Stimulated activated CD8-positive, alpha-beta memory T cell treated with anti-CD3 and anti-CD28 coated beads, Interleukin-15, amount 100 ng/mL, for 24 hours (primary cell): ENCODE results near the gene MYOD1.

Experiments
- DNase-seq: peaks from one replicate; pipeline ENCODE4 v3.0.0-alpha.2; 2020; ENCODE audit warnings: low read depth

Gene MYOD1

DNA sequence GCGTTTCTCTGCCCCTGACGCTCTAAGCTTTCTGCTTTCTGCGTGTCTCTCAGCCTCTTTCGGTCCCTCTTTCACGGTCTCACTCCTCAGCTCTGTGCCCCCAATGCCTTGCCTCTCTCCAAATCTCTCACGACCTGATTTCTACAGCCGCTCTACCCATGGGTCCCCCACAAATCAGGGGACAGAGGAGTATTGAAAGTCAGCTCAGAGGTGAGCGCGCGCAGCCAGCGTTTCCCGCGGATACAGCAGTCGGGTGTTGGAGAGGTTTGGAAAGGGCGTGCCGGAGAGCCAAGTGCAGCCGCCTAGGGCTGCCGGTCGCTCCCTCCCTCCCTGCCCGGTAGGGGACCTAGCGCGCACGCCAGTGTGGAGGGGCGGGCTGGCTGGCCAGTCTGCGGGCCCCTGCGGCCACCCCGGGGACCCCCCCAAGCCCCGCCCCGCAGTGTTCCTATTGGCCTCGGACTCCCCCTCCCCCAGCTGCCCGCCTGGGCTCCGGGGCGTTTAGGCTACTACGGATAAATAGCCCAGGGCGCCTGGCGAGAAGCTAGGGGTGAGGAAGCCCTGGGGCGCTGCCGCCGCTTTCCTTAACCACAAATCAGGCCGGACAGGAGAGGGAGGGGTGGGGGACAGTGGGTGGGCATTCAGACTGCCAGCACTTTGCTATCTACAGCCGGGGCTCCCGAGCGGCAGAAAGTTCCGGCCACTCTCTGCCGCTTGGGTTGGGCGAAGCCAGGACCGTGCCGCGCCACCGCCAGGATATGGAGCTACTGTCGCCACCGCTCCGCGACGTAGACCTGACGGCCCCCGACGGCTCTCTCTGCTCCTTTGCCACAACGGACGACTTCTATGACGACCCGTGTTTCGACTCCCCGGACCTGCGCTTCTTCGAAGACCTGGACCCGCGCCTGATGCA, at the start of gene MYOD1:
Gene MYOD1, plus strand, starts transcription at position 544 of the 910 bp plus-strand sequence. Its CDS starts 212 bp downstream, at position 756.
- no peak for DNase-seq

GRCh38 chr11:17672469-17672868, 46.9 kb upstream of the MYOD1 start:
- no peak for DNase-seq

GRCh38 chr11:17673951-17674350, 45.4 kb upstream of the MYOD1 start:
- no peak for DNase-seq

GRCh38 chr11:17682848-17683247, 36.5 kb upstream of the MYOD1 start:
- DNase-seq = no peak

DNA sequence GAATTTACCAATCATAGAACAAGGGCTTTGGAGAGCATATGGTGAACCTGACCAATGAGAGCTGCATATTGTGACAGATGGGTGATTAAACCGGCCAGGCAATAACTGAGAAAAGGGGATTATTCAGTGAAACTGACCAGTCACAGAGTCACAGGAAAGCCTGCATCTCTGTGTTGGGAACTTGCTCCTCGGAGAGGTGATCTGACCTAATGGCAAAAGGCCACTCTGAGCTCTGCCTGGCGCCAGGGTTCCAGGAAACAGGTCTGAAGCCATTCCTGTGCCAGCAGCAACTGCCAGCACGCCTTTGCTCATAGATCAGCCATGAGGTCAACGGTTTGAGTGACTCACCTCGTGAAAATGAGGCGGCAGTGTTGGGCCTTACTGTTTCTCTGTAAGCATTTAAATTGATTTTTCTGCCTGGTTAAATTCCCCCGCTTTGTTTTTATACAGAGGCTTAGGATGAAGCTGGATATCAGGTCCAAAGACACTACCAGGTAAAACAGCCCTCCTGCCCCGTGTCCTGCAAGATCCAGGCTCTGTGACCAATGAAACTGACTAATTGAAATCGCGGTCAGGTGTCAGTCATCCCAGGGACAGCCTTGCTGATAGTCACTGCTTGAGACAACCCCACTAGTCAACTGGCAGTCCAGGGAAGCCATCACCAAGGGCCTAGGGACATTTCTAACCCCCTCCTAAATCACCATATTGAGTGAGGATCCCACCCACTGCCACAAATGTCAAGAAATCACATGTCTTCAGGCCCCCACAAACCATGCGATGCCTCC, 35.8 kb upstream of the MYOD1 start:
- no peak for DNase-seq

DNA sequence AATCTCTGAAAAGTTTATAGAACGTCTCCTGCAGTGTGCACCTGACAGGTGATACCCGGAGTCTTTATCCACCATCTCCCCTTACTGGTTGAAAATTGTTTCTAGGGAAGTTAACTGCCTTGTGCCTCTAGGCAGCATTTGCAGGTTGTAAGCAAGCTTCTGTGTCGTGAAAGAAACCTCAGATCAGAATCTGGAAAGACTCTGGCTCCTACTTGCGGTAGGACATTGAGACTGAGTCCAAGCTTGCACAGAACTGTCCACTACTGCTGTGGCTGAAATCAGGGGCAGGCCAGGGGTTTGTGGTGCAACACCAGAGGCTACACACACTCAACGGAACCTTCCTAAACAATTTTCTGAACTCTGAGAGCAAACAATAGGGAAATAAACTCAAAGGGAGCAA, 34.8 kb upstream of the MYOD1 start:
- no peak for DNase-seq

DNA sequence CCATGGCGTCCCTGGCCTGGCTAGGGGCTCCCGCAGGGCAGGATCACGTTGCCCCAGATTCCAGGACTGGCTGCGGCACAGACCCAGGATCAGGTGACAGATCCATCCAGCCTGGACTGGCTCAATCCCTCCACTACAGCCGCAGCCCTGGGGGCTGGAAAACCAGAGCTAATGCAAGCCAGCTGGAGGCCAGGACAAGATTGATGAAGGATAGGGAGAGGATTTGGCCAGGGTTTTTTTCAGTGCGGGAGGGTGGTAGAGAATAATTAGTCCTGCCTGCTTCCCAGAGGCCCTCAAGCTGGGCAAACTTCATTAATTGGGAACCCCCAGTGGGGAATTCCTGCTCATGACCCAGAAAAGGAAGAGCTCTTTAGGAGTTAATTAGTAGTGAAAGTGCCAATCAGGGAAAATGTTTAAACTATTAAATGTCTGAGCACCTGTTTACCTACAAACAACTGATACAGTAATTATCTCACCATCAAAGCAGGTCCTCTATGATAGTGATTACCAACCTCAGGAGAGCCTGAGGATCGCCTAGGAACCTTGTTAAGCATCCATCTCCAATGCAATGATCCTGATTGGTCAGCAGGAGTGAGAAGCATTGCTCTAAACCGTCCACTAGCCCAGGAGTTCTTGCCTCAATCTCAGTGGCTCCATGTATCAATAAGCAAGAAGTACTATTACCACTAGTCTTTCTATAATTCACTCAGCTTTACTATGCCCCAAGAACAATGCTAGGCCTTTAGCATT, 33.0 kb upstream of the MYOD1 start:
- no peak for DNase-seq

- DNase-seq = no peak
These were observed 31.3 kb upstream of the MYOD1 start for GRCh38 chr11:17687946-17688670.

GRCh38 chr11:17691550-17691949, 27.8 kb upstream of the MYOD1 start:
- no peak for DNase-seq

DNA sequence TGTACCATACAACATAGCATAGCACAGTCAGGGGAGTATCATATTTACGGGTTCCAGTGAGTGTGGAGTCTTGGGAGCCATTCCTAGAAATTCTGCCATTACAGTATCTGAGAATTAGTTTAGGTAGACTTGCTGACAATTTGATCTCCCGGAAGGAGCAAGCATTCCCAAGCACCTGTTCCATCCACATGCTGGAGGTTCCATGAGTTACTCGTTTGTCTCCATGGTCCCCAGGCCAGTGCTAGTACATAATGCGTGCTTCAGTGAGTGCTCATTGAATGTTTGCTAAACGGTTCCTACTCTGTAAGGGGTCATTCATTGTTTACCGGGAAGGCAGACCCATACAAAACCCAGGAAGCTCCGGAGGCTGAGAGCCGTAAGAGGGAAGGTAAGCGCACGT, 27.4 kb upstream of the MYOD1 start:
- no peak for DNase-seq

DNA sequence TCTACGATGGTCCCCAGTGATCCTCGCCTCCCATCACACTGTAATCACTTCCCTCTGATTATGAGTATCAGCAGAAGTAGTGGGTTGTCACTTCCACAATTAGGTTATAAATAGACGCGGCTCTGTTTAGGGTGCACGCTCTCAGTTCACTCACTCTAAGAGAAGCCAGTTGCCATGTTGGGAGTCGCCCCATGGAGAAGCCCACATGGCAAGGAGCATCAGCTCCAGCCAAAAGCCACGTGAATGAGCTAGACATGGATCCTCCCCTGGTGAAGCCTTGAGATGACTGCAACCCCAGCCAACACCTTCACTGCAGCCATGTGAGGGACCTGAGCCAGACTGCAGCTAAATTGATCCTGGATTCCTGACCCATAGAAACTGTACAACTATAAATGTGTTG, 26.4 kb upstream of the MYOD1 start:
- no peak for DNase-seq

DNA sequence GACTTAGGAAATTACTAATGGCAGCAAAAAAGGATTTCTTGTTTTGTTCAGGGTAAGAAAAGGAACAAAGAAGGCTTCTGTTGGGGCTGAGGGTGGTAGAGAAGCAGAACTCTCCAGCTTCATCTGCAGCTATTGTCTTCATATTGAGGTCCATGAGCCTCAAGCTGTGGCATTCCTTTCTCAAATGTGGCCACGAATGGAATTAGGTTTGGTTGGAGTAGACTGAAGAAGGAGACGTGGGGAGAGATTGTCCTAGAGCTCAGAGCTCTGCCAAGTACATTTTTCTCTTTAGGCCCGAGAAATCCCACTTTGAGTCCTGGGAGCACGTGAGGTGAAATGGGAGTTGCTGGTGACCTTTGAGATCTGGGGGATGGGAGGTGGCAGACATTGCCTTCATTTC, 25.8 kb upstream of the MYOD1 start:
- DNase-seq = no peak

GRCh38 chr11:17694494-17695110, 24.8 kb upstream of the MYOD1 start:
- no peak for DNase-seq

- no peak for DNase-seq
These were observed 23.6 kb upstream of the MYOD1 start for GRCh38 chr11:17695454-17696441.

DNA sequence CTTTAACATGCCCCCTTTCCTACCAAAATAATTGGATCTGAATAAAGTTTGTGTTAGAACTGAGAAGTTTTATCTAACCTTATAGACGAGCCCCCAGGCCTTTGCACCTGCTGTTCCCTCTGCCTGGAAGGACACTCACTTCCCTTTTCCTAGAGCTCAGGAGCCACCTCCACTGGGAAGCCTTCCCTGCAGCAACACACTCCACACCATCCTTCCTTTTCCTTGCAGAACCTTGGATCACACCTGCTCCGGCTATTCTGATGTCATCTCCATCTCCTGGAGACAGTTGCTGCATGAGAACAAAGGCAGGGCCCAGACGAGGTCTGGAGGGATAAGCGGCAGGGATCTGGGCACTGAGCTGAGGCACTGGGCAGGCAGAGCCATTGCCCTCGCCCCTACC, 22.6 kb upstream of the MYOD1 start:
- DNase-seq = no peak

- DNase-seq = no peak
These were observed 22.0 kb upstream of the MYOD1 start for GRCh38 chr11:17697175-17697949.

DNA sequence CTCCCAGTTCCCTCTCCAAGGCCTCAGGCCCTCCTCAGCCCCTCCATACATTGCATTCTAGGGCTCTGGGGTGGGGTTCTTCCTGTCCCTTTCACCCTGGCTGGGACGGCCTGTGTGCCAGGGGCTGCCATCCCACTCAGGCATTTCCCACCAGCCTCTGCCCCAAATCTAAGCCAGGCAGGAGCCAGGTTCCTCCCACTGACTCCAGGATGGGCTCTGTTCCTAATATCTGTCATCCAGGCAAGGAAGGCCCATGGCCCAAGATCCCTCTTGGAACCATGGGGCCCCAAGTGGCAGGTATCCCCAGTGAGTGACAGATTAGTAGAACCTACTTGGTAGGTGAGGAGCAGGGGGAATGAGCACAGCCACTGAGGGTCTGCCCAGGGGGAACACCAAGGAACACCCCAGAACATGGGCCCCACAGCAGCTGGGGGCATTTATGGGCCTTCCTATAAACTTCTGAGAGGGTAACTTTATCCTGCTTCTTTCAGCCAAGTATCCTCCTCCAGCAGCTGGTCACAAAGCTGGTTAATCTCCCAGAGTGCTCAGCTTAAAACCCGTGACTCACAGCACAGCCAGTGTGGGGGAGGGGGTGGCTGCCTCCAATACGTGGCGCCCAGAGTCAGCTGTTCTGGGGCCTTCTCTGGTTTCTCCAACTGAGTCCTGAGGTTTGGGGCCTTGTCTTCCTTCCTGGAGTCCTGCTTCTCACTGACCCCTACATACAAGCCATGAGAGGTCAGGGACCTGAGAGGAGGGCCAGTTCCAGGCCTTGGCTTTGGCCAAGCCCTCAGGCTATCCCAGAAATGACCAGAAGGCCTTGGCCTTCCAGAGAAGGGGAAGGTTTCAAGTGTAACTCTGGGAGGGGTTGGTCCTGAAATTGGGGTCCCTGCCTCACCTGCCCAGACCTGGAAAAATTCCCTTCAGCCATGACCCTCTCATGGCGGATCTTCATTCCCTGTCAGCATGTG, 19.9 kb upstream of the MYOD1 start:
- DNase-seq = no peak

DNA sequence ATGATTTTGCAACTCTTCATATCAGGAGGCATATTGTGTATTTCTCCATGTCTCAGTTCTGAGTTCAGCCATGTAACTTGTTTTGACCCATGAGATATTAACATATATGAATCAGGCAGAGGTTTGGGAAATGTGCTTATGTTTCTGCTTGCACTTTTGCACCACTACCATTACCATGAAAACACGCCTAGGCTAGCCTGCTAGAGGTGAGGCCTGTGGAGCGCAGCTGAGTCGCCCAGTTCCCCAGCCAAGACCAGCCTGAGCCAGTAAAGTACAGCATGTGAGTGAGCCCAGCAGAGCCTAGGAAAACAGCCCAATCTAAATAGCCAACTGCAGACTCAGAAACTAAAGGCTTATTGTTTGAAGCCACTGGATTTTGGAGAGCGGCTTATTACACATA, 18.4 kb upstream of the MYOD1 start:
- DNase-seq = no peak
